ENCODE results near the gene WTAP. TPM values are rescaled to one million over a fixed set of nuclear protein-coding genes. Genes with fewer than 3 reads are reported as not detected.

The WTAP gene
- polyA plus RNA-seq, 3 donors, result 118 to 128 (median 121) TPM

DNA sequence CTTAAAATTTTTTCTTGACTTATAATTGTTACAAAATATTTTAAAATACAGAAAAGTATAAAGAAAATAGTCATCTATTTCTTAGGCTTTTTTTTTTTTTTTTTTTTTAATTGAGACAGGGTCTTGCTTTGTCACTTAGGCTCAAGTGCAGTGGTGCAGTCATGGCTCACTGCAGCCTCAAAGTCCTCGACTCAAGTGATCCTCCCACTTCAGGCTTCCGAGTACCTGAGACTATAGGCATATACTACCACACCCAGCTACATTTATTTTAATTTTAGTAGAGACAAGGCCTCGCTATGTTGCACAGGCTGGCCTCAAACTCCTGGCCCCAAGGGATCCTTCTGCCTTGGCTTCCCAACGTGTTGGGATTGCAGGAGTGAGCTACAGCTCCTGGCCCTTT is 29.2 kb downstream of the WTAP start:
- DNase-seq, result no peak

DNA sequence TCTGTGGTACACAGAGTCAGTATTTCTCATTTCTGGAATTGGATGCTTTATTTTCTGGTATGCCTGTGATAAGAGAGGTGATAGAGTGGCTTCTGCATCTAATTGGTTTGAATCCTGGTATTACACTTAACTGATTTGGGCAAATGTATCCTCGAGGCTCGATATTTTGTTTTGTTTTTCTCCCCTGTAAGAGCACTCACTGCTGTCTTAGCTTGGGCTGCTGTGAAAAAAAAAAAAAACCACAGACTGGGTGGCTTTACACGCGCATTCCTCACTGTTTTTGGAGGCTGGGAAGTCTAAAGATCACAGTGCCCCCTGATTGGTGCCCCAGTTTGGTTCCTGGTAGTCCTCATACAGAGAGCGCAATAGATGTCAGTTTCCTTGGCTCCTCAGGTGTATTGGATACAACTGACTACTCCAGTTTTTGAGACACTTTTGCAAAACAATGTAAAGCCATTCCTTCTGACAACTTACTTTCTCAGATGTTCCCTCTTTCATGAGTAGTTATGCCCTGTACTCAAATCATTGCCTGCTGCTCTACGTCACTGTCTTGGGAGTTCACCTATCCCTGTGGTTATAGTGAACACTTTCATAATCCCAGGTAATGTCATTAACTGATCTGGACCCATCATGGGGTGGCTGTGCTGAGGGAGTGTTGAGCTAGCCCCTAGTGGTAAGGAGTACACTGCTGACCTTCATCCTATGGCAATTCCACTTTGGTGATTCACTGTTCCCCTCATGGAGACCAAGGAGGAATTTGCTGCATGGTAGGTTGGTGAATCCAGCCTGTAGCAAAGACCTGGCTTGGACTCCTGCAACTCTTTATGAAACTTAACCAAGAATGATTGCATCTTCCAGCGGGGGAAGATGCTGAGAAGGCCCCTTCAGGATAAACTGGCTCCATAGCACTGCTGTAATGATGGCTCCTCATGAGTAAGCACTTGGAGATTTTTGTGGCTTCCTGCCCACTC is 31.0 kb downstream of the WTAP start:
- no peak for DNase-seq

DNA sequence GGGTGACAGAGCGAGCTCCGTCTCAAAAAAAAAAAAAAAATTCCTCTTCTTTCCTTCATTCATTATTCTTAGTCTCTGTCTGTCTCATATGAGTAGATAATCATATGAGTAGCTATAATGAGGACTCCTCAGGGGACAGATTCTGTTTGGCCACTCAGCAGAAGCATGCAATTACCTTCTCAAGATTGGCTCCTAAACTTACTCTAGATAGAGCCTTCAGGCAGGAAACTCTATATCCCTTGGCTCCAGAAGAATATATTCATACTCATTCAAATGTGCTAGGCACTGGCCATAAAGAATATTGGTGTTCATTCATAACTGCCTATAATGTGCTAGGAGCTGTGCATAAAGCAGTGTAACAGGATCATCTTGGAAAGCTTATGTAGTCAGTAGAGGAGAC is 32.3 kb downstream of the WTAP start:
- DNase-seq, result no peak

DNA sequence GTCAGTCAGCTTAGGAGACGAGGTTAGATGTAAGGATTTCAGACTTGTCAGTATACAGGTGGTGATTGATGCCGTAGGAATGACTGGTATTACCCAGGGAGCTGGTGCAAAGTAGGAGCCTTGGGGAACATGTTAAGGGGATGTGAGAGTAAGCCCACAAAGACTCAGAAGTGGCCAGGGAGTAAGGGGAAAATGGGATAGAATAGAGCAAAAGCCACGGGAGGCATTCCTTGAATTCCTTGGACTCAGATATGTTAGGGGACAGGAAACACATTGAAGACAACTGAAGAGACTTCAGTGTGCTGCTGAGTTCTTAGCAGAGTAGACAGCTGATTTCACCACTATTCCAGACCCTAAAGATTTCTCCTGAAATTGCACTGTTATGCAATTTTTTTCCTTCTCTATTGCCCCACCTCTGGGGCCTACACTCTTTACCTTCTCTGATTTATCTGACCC is 33.3 kb downstream of the WTAP start:
- DNase-seq, result no peak

DNA sequence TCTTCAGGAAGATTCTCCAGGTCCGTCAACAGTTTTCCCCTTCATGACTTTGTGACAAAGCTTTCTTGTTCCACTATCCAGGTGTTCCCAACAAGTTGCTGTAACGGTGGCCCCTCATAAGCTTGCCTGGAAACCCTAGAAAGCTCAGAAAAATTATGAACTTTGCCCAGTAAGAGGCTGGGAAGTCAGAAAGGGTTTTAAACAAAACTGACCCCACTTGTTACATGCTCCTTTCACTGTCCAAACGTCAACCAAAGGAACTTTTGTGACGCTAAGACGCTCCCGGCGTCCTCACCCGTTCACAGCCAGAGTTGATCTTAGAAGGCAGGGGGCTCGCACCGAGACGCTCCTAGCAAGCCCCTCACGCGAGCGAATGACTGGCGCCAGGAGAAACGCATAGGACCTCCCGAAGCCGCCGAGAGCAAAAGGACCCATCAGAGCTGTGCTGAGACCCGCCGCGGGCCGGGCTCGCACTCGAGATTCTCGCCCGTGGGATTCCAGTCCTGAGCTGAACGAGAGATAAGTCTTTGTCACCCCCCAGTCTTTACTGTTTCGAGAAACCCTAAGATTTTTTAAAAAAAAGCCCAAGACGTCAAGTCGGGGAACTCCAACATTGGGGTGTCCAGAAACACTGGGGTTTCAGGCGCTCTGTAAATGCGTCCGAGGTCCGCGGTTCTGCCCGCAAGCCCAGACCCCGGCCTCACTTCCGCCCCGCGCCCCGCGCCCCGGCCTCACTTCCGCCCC is 34.0 kb downstream of the WTAP start:
- no peak for DNase-seq

DNA sequence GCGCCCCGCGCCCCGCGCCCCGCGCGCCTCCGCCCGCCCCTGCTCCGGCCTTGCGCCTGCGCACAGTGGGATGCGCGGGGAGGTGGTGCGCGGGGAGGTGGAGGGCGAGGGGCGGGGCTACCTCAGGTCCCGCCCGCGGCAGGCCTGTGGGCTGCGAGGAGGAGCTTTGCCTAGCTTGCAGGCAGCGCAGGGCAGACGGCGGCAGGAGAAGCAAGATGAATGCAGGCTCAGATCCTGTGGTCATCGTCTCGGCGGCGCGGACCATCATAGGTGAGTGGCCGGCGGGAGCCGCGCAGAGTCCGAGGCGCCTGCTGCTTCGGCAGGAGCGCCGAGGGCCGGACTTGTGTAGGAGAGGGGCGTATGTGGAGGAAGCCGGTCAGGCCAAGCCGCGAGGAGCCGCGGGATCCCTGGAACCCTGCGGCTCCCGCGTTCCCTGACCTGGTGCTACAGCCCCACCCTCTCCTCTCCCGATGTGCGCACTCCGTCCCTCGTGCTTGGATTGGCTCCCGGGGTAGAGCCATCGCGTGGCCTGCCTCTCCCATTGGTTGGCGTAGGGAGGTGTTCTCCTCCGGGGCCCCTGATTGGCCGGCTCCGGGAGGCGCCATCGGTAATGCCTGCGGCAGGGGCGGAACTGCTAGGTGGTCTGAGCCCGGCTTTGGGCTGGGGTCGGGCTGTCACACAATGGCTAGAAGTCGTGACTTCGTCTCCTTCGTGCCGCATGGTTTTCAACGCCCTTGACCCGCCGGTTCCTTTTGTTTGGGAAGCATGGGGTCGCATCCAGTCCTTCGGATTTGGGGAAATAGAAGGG is 34.8 kb downstream of the WTAP start, which contains the start of gene ACAT2:
TSS of gene ACAT2 (plus strand) at position 173 of the 808 bp plus-strand sequence. CDS start at position 216, 43 bp downstream.
- DNase-seq, result peak; percentile 95

DNA sequence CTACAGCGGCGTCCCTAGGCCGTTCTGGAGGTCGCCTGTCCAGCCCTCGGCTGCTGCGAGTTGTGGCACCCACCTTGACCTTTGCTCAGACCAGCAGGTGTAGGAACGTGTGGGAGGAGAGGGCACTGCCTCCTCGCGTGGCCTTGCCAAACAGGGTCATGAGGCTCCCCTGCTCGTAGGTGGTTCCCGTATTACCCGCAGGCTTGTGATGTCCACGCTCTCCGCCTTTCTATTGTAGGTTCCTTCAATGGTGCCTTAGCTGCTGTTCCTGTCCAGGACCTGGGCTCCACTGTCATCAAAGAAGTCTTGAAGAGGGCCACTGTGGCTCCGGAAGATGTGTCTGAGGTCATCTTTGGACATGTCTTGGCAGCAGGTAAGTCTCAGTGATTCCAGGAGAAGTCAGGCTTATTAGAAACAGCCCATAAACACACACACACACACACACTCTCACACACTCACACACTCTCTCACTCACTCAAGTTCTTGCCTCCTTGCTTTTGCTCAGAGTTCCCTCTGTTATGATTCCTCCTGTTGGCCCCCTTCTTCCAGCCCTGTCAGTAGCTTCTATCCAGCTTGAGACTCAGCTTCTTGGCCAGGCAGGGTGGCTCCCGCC is 35.5 kb downstream of the WTAP start:
- DNase-seq, result no peak

DNA sequence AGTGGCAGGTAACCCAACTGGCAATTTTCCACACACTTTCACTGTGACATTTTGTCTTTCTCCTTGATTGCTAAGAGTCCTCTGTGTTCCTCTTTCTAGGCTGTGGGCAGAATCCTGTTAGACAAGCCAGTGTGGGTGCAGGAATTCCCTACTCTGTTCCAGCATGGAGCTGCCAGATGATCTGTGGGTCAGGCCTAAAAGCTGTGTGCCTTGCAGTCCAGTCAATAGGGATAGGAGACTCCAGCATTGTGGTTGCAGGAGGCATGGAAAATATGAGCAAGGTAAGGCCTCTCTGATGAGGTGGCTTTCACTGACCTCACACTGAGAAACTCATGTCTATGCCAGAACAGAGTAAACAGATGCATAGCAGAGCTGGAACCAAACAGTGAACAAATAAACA is 39.6 kb downstream of the WTAP start:
- no peak for DNase-seq

DNA sequence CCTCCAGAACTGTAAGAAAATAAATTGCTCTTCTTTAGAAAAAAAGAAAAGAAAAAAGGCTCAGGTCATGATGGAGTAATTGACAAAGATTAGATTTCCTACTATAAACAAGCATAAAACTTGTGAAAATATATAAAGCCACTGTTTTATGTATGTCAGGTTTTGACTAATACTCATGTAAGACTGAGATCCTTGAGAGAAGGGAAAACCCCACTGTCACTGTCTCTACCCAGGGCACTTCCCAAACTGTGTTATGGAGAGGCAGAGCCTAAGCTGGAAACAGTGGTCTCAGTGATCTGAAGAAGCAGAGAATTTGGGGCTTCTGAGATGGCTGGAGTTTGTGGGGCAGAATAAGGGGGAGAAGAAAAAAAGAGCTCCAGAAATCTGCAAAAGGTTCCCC is 42.2 kb downstream of the WTAP start:
- no peak for DNase-seq

DNA sequence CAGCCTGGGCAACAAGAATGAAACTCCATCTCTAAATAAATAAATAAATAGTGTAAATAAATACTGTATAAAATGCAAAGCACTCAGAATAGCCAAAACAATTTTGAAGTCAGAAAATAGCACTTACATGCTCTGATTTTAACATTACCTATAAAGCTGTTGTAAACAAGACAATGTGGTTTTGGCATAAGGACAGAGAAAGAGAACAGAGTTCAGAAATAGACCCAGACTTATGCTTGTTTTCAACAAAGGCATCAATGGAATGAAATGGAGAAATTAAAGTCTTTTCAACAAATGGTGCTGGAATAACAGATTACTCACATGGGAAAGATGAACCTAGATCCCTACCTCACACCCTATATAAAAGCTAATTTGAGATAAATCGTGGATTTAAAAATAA is 44.9 kb downstream of the WTAP start:
- DNase-seq, result no peak

DNA sequence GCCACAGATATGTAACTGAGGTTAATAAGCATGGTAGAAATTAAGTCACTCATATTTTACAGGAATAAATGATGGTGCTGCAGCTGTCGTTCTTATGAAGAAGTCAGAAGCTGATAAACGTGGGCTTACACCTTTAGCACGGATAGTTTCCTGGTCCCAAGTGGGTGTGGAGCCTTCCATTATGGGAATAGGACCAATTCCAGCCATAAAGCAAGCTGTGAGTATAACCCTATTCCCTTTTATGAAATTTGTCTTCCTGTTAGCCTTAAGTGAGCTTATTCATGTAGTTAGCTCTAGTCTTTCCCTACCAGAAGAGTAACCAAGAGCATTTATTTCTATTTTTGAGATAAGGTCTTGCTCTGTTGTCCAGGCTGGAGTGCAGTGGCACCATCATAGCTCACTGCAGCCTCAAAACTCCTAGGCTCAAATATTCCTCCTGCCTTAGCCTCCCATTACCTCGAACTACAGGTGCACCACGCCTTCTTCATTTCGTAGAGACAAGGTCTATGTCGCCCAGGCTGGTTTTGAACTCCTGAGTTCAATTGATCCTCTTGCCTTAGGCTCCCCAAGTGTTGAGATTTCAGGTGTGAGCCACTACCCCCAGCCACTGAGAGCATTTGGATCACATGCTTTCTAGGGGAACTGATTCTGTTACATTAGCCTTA is 50.1 kb downstream of the WTAP start:
- DNase-seq, result no peak

DNA sequence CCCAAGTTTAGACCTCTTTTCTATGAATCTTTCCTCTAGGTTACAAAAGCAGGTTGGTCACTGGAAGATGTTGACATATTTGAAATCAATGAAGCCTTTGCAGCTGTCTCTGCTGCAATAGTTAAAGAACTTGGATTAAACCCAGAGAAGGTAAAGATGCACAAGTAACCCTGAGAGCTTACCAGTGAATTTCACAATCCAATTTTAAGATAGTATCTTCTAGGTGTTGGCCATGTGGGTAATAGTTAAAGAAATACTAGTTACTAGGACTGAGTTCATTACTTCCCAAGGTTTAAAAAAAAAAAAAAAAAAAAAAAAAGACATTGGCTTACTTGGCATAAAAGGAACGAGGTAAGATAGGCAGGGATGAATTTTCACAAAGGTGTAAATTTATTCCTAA is 50.8 kb downstream of the WTAP start:
- no peak for DNase-seq

DNA sequence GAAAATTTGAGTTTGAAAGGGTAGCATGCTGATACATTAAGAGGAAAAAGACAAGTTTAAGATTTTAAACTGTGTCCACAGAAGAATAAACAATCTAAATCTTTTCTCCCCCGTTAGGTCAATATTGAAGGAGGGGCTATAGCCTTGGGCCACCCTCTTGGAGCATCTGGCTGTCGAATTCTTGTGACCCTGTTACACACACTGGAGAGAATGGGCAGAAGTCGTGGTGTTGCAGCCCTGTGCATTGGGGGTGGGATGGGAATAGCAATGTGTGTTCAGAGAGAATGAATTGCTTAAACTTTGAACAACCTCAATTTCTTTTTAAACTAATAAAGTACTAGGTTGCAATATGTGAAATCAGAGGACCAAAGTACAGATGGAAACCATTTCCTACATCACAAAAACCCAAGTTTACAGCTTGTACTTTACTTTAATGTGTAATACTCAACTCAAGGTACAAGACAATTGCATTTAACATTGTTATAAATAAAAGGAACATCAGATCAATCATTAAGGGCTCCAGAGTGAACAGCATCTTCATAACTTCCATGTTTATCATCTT is 51.3 kb downstream of the WTAP start:
- no peak for DNase-seq

DNA sequence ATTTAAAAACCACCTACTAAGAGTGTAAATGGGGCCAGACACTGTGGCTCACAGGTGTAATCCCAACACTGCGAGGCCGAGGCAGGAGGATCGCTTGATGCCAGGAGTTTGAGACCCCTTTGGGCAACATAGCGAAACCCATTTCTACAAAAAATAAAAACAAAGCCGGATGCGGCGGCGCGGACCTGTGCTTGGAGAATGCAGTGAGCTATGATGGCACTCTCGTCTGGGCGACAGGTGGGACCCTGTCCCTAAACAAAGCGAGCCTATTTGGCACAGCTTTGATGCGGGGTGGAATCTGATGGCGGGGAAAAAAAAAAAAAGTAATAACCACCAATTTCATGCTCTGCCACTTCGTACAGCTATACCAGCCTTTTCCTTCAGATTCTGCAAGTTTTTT is 61.0 kb downstream of the WTAP start:
- no peak for DNase-seq

DNA sequence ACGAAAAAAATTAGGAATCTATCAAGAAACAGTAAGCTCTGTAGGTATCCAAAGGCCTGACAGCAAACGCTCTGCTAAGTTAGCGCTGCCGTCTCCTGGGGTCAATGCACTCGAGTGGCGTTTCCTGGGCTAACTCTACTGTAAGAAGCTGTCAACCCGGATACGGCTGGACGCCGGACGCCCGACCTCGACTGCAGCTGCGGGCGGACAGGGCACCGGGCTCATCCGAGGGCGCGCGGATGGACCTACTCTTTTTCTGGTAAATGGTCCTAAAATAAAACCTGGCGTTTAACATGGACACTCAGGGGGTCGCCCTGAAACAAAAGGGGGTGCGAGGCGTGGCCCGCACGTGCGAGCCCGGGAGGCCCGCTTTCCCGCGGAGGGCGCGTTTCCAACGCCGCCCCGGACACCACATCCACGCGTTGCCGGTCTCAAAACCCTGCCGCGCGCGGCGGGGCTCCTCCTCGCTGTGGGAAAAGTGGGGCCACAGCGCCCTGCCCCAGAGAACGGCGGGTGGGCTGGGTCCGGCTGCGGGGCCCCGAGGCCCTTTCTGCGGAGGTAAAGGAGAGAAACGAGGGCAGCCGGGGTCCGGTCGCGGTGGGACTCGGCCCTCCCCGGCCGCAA is 61.6 kb downstream of the WTAP start:
- DNase-seq, result peak; percentile 33

DNA sequence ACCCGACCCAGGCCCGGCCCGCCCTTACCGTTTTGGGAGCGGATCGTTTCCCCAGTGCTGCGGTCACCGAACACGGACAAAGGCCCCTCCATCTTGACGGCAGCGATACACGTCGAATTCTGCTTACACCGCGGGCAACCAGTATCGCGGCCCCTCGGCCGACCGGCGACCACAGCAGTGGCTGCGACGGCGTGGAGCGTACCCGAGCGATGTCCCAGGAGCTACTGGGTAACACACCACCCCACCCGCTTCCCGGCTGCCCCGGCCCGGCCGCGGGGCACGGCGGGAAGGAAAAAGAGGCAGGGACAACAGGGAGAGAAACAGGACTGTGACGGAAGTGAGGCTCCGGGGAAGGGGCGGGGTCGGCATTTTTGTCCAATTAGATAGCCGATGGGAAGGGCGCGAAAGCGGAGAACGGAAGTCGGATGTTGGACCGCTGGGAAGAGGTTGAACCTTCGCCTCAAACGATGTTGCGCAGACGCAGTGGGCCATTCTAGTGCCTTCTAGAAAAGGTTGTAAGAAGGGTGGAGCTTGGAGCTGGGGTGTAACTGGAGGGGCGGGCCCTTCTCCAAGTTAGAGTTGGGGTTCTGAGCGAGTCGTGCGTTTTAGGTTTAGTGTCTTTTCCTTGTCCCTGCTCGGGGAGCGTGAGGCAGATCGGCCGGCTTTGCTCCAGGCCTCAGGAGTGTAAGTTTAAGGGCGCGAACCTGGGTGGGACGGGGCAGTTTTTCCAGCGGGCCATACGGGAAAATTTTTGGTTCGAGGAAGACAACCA is 62.3 kb downstream of the WTAP start, which contains the start of gene TCP1:
TSS of gene TCP1 (minus strand) at position 226 of the 772 bp plus-strand sequence. CDS start at position 92, 134 bp downstream.
- peak; percentile 100 for DNase-seq

DNA sequence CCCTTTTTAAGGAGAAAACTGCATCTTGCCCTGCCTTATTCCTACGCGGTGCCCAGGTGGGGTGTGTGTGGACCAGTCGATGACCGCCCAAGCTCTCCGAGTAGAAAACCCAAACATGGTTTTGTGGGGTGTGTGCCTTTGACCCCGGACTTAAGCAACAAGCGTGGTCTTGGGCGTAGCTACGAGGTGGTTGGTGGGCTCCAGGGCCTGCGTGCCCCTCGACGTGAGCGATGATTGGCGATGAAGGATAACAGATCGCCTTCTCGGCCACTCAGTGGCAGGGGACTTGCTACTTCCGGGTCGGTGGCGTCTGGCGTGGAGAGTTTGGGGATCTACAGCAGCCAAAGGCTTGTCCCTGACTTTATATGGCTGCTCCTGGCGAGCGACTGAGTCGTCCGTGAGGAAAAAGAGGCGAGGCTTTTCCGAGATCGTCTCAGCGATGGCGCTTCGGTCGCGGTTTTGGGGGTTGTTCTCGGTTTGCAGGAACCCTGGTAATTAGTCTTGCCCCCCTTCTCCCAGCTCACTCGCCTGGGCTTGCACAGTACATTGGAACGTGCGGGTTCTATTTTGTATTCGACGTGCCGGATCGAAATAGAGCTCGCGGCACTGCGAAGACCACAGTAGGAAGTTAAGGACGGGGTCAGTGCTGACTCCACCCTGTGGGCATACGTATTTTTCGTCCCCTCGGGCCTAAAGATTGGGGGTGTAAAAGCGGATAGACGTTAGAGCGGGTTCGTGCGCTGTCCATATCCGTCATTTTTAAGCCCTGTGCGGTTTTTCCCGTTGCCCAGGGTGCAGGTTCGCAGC is 63.0 kb downstream of the WTAP start, which contains the start of gene MRPL18:
TSS of gene MRPL18 (plus strand) at position 319 of the 807 bp plus-strand sequence. CDS start at position 440, 121 bp downstream.
- peak; percentile 95 for DNase-seq

All from renal pelvis (tissue), 4 donors.